Measurements from ENCODE around the gene LPP.

LPP gene

GRCh38 chr3:188889054-188889491 is 735.1 kb downstream of the LPP start:
- Histone ChIP-seq H3K27ac (ENCODE audit: low read length) (no peak overlapping the region), H2AFZ (ENCODE audit: low read depth, low read length) (no peak overlapping the region), H4K20me1 (ENCODE audit: insufficient read depth, low read length) (no peaks in the 10 kb centered on the region), H3K79me2 (ENCODE audit: insufficient read depth, low read length) (no peaks in the 10 kb centered on the region), H3K9me3 (ENCODE audit: insufficient read depth, low read length, severe bottlenecking) (no peaks in the 10 kb centered on the region), H3K9ac (ENCODE audit: low read depth, low read length) (no peak overlapping the region), H3K27me3 (ENCODE audit: insufficient read depth, low read length, poor library complexity) (no peaks in the 10 kb centered on the region), H3K4me2 (ENCODE audit: insufficient read depth, low read length) (no peak overlapping the region), H3K4me3 (ENCODE audit: low read depth in 1 of 2, low read length in 2 of 2) (no peak overlapping the region), H3K4me1 (ENCODE audit: insufficient read depth, low read length) (no peaks in the 10 kb centered on the region), H3K36me3 (ENCODE audit: insufficient read depth, low read length) (peaks cover 8% of the 10 kb centered on the region; the same call in 1 of the 2 replicates)
- no peak for ATAC-seq (ENCODE audit: insufficient read depth, low read depth)
- TF ChIP-seq EZH2 (IDR thresholded peaks at IDR 0.05; ENCODE audit: borderline replicate concordance, low read depth, low read length, severe bottlenecking) (no peak), CTCF (IDR thresholded peaks at IDR 0.05; ENCODE audit: borderline replicate concordance, extremely low read depth, low read length, poor library complexity, severe bottlenecking) (no peak)
- no peak for DNase-seq

GRCh38 chr3:188890572-188891270 is 736.8 kb downstream of the LPP start:
- Histone ChIP-seq H3K27me3 (ENCODE audit: insufficient read depth, low read length, poor library complexity) (no peaks in the 10 kb centered on the region), H3K4me3 (ENCODE audit: low read depth in 1 of 2, low read length in 2 of 2) (no peak overlapping the region), H4K20me1 (ENCODE audit: insufficient read depth, low read length) (no peaks in the 10 kb centered on the region), H3K4me2 (ENCODE audit: insufficient read depth, low read length) (no peak overlapping the region), H3K9ac (ENCODE audit: low read depth, low read length) (no peak overlapping the region), H3K4me1 (ENCODE audit: insufficient read depth, low read length) (no peaks in the 10 kb centered on the region), H3K9me3 (ENCODE audit: insufficient read depth, low read length, severe bottlenecking) (no peaks in the 10 kb centered on the region), H3K79me2 (ENCODE audit: insufficient read depth, low read length) (no peaks in the 10 kb centered on the region), H3K27ac (ENCODE audit: low read length) (no peak overlapping the region), H2AFZ (ENCODE audit: low read depth, low read length) (no peak overlapping the region), H3K36me3 (ENCODE audit: insufficient read depth, low read length) (no peaks in the 10 kb centered on the region)
- DNase-seq = no peak
- TF ChIP-seq EZH2 (IDR thresholded peaks at IDR 0.05; ENCODE audit: borderline replicate concordance, low read depth, low read length, severe bottlenecking) (no peak), CTCF (IDR thresholded peaks at IDR 0.05; ENCODE audit: borderline replicate concordance, extremely low read depth, low read length, poor library complexity, severe bottlenecking) (no peak)
- ATAC-seq (ENCODE audit: insufficient read depth, low read depth) = no peak

GRCh38 chr3:188899881-188900280 is 745.9 kb downstream of the LPP start:
- ATAC-seq (ENCODE audit: insufficient read depth, low read depth) = no peak
- no peak overlapping the region for H3K27ac ChIP-seq (ENCODE audit: low read length)
- no peaks in the 10 kb centered on the region for H4K20me1 ChIP-seq (ENCODE audit: insufficient read depth, low read length)
- H3K4me2 ChIP-seq (ENCODE audit: insufficient read depth, low read length) = no peak overlapping the region
- TF ChIP-seq CTCF (IDR thresholded peaks at IDR 0.05; ENCODE audit: borderline replicate concordance, extremely low read depth, low read length, poor library complexity, severe bottlenecking) (no peak), EZH2 (IDR thresholded peaks at IDR 0.05; ENCODE audit: borderline replicate concordance, low read depth, low read length, severe bottlenecking) (no peak)
- H3K4me3 ChIP-seq (ENCODE audit: low read depth in 1 of 2, low read length in 2 of 2) = no peak overlapping the region
- H3K4me1 ChIP-seq (ENCODE audit: insufficient read depth, low read length) = no peaks in the 10 kb centered on the region
- no peak overlapping the region for H3K9ac ChIP-seq (ENCODE audit: low read depth, low read length)
- no peak overlapping the region for H2AFZ ChIP-seq (ENCODE audit: low read depth, low read length)
- no peaks in the 10 kb centered on the region for H3K9me3 ChIP-seq (ENCODE audit: insufficient read depth, low read length, severe bottlenecking)
- no peaks in the 10 kb centered on the region for H3K27me3 ChIP-seq (ENCODE audit: insufficient read depth, low read length, poor library complexity)
- H3K79me2 ChIP-seq (ENCODE audit: insufficient read depth, low read length) = no peaks in the 10 kb centered on the region
- no peak for DNase-seq
- no peaks in the 10 kb centered on the region for H3K36me3 ChIP-seq (ENCODE audit: insufficient read depth, low read length)

Measured in DND-41 (cell line).